SW480 (cell line): ENCODE data around the gene PISD.

ENCODE experiments used
- DNase-seq: peaks from one replicate; pipeline ENCODE4 v3.0.0-alpha.2; 2016; ENCODE audit warnings: low spot score

The PISD gene

GRCh38 chr22:31572939-31573338 is 89.1 kb downstream of the PISD start:
- no peak for DNase-seq

- DNase-seq: no peak
Observed at GRCh38 chr22:31569126-31569525, 92.9 kb downstream of the PISD start.
